ENCODE results near the gene SCYL3. TPM values are rescaled to one million over a fixed set of nuclear protein-coding genes. Genes with fewer than 3 reads are reported as not detected.

Gene SCYL3
- total and polyA plus RNA-seq, 10 donors = 4.4 to 16.0 (median 13.3) TPM

GRCh38 chr1:169892927-169893644 lies 610 bp downstream of the SCYL3 start:
- peaks cover 9 to 51% (median 35%) of the 10 kb centered on the region in 6 donors for H3K4me1 ChIP-seq
- H3K27ac ChIP-seq = peak overlapping the region; percentile 95 to 99 (median 97)
- no peaks in the 10 kb centered on the region for H3K9me3 ChIP-seq
- peaks cover 0 to 7% (median 3%) of the 10 kb centered on the region in 6 donors for H3K36me3 ChIP-seq
- peak overlapping the region; percentile 46 to 88 (median 73) for H3K4me3 ChIP-seq
- TF ChIP-seq CTCF (IDR thresholded peaks at IDR 0.05 in 8 of 11, conservative IDR thresholded peaks at IDR 0.05 in 3 of 11) = no peak
- no peak for TF ChIP-seq POLR2A (IDR thresholded peaks at IDR 0.05)
- no peak for TF ChIP-seq POLR2AphosphoS5 (IDR thresholded peaks at IDR 0.05)
- intact Hi-C loops (cut with DNase I; ENCODE audit: low total_unique reads) = no loop called here
- 0 to 1% (median 0%) methylated on average over 10 to 51 of the region's 51 CpGs for WGBS, 5 donors
- peaks cover 0 to 9% (median 0%) of the 10 kb centered on the region in 7 donors for H3K27me3 ChIP-seq (replicated peaks in 1 of 7)
- no peak for DNase-seq

GRCh38 chr1:169892176-169892926 lies 1.3 kb downstream of the SCYL3 start:
- 53 to 60% (median 56%) methylated on average over 8 of the region's 8 CpGs for WGBS, 5 donors
- H3K27ac ChIP-seq = peak overlapping the region; percentile 95 to 99 (median 97)
- TF ChIP-seq POLR2A (IDR thresholded peaks at IDR 0.05) (no peak), POLR2AphosphoS5 (IDR thresholded peaks at IDR 0.05) (no peak)
- intact Hi-C loops (cut with DNase I; ENCODE audit: low total_unique reads) = no loop called here
- H3K4me3 ChIP-seq = peak overlapping the region; percentile 46 to 88 (median 73)
- H3K27me3 ChIP-seq (replicated peaks in 1 of 7) = peaks cover 0 to 9% (median 0%) of the 10 kb centered on the region in 7 donors
- no peaks in the 10 kb centered on the region for H3K9me3 ChIP-seq
- H3K4me1 ChIP-seq = peaks cover 9 to 51% (median 36%) of the 10 kb centered on the region in 6 donors
- no peak for DNase-seq
- H3K36me3 ChIP-seq = peaks cover 0 to 14% (median 9%) of the 10 kb centered on the region in 6 donors

GRCh38 chr1:169891539-169891885 lies 2.2 kb downstream of the SCYL3 start:
- TF ChIP-seq POLR2A (IDR thresholded peaks at IDR 0.05) (no peak), CTCF (IDR thresholded peaks at IDR 0.05 in 8 of 11, conservative IDR thresholded peaks at IDR 0.05 in 3 of 11) (no peak), POLR2AphosphoS5 (IDR thresholded peaks at IDR 0.05) (no peak)
- intact Hi-C loops (cut with DNase I; ENCODE audit: low total_unique reads) = no loop called here
- Histone ChIP-seq H3K36me3 (peaks cover 0 to 23% (median 13%) of the 10 kb centered on the region in 6 donors), H3K4me3 (peak overlapping the region in 1 of 8 donors; percentile 16), H3K9me3 (no peaks in the 10 kb centered on the region), H3K4me1 (peaks cover 9 to 51% (median 36%) of the 10 kb centered on the region in 6 donors), H3K27ac (peak overlapping the region in 5 of 8 donors; percentile 33 to 65 (median 53)), H3K27me3 (replicated peaks in 1 of 7) (peaks cover 0 to under 1% (median 0%) of the 10 kb centered on the region in 7 donors)
- 51 to 78% (median 64%) methylated on average over 2 of the region's 2 CpGs for WGBS, 5 donors
- no peak for DNase-seq

- peaks cover 0 to 28% (median 17%) of the 10 kb centered on the region in 6 donors for H3K36me3 ChIP-seq
- no peak for DNase-seq
- intact Hi-C loops (cut with DNase I; ENCODE audit: low total_unique reads) = no loop called here
- no peaks in the 10 kb centered on the region for H3K9me3 ChIP-seq
- H3K4me3 ChIP-seq = peak overlapping the region in 1 of 8 donors; percentile 16
- H3K4me1 ChIP-seq = peaks cover 9 to 51% (median 36%) of the 10 kb centered on the region in 6 donors
- WGBS, 5 donors = 35 to 50% (median 43%) methylated on average over 5 of the region's 5 CpGs
- TF ChIP-seq CTCF (IDR thresholded peaks at IDR 0.05 in 8 of 11, conservative IDR thresholded peaks at IDR 0.05 in 3 of 11) (no peak), POLR2AphosphoS5 (IDR thresholded peaks at IDR 0.05) (no peak), POLR2A (IDR thresholded peaks at IDR 0.05) (no peak)
- H3K27me3 ChIP-seq (replicated peaks in 1 of 7) = no peaks in the 10 kb centered on the region
- peak overlapping the region in 6 of 8 donors; percentile 22 to 65 (median 44) for H3K27ac ChIP-seq
These were observed 2.7 kb downstream of the SCYL3 start for GRCh38 chr1:169890761-169891538.
